Measurements from ENCODE around the gene LITAFD.

LITAFD gene

GRCh38 chr16:8924214-8924613 lies 42.1 kb downstream of the LITAFD start:
- no peak for DNase-seq

- no peak for DNase-seq
Observed at GRCh38 chr16:8925455-8925854, 43.3 kb downstream of the LITAFD start.

- no peak for DNase-seq
Observed at GRCh38 chr16:8926827-8927226, 44.7 kb downstream of the LITAFD start.

GRCh38 chr16:8928467-8928957 lies 46.4 kb downstream of the LITAFD start:
- DNase-seq: no peak

GRCh38 chr16:8929086-8929748 lies 47.1 kb downstream of the LITAFD start:
- DNase-seq: no peak

DNA sequence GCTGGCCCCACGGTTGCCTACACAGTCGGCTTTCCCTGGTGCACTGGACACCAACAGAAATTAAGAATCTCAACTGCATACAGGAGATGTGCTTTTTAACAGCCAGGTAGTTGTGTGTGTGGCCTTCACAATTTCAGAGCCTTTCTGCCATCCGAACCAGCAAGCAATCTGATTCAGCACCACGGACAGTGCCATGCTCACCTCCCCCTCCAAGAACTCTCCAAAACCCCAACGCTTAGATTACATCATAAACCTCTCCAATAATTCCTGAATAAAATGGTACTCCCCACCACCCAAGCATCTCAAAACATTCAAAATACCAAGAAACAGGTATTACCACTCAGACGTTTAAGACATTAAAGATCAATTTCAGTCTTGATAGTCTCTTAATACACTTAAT lies 49.7 kb downstream of the LITAFD start:
- DNase-seq: peak; percentile 24

- no peak for DNase-seq
Observed at GRCh38 chr16:8934601-8935000, 52.5 kb downstream of the LITAFD start.

Measured in activated CD4-positive, alpha-beta T cell treated with anti-CD3 and anti-CD28 coated beads for 1 hour (primary cell).